ENCODE results near the gene KLK14.

The KLK14 gene

DNA sequence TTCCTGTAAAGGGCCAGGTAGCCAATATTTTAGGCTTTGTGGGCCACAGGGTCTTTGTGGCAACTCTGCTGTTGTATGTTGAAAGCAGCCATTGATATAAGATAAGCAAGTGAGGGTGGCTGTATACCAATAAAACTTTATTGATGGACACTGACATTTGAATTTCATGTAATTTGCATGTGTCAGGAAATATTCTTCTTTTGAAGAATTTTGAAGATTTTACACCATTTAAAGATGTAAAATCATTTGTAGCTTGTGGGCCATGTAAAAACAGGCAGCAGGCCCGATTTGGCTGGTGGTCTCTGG, 27.9 kb upstream of the KLK14 start:
- Histone ChIP-seq H3K27ac (ENCODE audit: extremely low read depth, low read depth, low read length) (no peak overlapping the region), H3K36me3 (ENCODE audit: control insufficient read depth in 2 of 2, insufficient read depth in 1 of 2, low read length in 2 of 2) (peaks cover 0 to 3% of the 10 kb centered on the region in 2 experiments; a peak in 1 of 3 replicates), H3K9me3 (ENCODE audit: control insufficient read depth, insufficient read depth, low read depth, low read length) (no peaks in the 10 kb centered on the region), H3K4me1 (ENCODE audit: control insufficient read depth, insufficient read depth, low read length) (no peaks in the 10 kb centered on the region), H3K4me3 (ENCODE audit: low read depth, low read length) (no peak overlapping the region)
- ChIA-PET CTCF (interaction anchor here (1.2 to 1.6 kb wide), 2 partner anchors 94 to 108 kb away, joined by 4 to 5 read pairs; no protein-coding TSS in a partner anchor), POLR2A (no interaction called here)
- TF ChIP-seq, protein P1, sequence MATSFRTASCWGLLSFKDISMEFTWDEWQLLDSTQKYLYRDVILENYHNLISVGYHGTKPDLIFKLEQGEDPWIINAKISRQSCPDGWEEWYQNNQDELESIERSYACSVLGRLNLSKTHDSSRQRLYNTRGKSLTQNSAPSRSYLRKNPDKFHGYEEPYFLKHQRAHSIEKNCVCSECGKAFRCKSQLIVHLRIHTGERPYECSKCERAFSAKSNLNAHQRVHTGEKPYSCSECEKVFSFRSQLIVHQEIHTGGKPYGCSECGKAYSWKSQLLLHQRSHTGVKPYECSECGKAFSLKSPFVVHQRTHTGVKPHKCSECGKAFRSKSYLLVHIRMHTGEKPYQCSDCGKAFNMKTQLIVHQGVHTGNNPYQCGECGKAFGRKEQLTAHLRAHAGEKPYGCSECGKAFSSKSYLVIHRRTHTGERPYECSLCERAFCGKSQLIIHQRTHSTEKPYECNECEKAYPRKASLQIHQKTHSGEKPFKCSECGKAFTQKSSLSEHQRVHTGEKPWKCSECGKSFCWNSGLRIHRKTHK (tag by site-specific recombination; IDR thresholded peaks at IDR 0.05): no peak
- TF ChIP-seq ZNF747 (tag by site-specific recombination; IDR thresholded peaks at IDR 0.05) (no peak), ZBTB48 (tag by site-specific recombination; IDR thresholded peaks at IDR 0.05) (no peak)

DNA sequence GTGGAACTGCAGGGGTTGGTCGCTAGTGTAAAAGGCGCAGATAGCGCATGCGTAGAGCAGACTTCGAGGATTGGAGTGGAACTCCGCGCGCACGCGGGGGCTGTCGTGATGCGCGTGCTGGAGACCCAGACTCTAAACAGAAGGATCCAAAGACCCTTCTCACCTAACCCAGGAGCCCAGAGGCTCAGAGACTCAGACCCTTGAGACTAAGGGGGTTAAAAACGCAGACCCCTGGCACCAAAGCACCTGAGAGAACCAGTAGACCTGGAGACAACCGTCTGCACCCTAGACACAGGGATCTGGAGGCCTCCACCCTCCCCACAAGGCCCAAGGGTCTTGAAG, 26.1 kb upstream of the KLK14 start:
- CTCF ChIA-PET: interaction anchor here (0.6 to 1.8 kb wide), 3 partner anchors 13 to 554 kb away, joined by 3 to 12 read pairs (median 4); no protein-coding TSS in a partner anchor
- no peaks in the 10 kb centered on the region for H3K4me1 ChIP-seq (ENCODE audit: control insufficient read depth, insufficient read depth, low read length)
- peak overlapping the region; percentile 59 for H3K4me3 ChIP-seq (ENCODE audit: low read depth, low read length)
- no peak overlapping the region for H3K27ac ChIP-seq (ENCODE audit: extremely low read depth, low read depth, low read length)
- H3K9me3 ChIP-seq (ENCODE audit: control insufficient read depth, insufficient read depth, low read depth, low read length): no peaks in the 10 kb centered on the region
- TF ChIP-seq, protein P2, sequence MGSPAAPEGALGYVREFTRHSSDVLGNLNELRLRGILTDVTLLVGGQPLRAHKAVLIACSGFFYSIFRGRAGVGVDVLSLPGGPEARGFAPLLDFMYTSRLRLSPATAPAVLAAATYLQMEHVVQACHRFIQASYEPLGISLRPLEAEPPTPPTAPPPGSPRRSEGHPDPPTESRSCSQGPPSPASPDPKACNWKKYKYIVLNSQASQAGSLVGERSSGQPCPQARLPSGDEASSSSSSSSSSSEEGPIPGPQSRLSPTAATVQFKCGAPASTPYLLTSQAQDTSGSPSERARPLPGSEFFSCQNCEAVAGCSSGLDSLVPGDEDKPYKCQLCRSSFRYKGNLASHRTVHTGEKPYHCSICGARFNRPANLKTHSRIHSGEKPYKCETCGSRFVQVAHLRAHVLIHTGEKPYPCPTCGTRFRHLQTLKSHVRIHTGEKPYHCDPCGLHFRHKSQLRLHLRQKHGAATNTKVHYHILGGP (tag by site-specific recombination; IDR thresholded peaks at IDR 0.05): no peak
- no peak for TF ChIP-seq ZIC2 (tag by site-specific recombination; IDR thresholded peaks at IDR 0.05)
- no peak for TF ChIP-seq ZNF175 (tag by site-specific recombination; IDR thresholded peaks at IDR 0.05)
- TF ChIP-seq, protein P3, sequence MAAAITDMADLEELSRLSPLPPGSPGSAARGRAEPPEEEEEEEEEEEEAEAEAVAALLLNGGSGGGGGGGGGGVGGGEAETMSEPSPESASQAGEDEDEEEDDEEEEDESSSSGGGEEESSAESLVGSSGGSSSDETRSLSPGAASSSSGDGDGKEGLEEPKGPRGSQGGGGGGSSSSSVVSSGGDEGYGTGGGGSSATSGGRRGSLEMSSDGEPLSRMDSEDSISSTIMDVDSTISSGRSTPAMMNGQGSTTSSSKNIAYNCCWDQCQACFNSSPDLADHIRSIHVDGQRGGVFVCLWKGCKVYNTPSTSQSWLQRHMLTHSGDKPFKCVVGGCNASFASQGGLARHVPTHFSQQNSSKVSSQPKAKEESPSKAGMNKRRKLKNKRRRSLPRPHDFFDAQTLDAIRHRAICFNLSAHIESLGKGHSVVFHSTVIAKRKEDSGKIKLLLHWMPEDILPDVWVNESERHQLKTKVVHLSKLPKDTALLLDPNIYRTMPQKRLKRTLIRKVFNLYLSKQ (tag by site-specific recombination; IDR thresholded peaks at IDR 0.05; ENCODE audit: borderline replicate concordance): no peak
- no peak for TF ChIP-seq MEIS1 (CRISPR knock-in tag; IDR thresholded peaks at IDR 0.05; ENCODE audit: borderline replicate concordance)
- no peak for TF ChIP-seq ZNF555 (tag by site-specific recombination; conservative IDR thresholded peaks at IDR 0.05)
- TF ChIP-seq, protein P4, sequence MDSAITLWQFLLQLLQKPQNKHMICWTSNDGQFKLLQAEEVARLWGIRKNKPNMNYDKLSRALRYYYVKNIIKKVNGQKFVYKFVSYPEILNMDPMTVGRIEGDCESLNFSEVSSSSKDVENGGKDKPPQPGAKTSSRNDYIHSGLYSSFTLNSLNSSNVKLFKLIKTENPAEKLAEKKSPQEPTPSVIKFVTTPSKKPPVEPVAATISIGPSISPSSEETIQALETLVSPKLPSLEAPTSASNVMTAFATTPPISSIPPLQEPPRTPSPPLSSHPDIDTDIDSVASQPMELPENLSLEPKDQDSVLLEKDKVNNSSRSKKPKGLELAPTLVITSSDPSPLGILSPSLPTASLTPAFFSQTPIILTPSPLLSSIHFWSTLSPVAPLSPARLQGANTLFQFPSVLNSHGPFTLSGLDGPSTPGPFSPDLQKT (IDR thresholded peaks at IDR 0.05; ENCODE audit: borderline replicate concordance, low read depth, low read length): no peak
- TF ChIP-seq ZNF777 (tag by site-specific recombination; IDR thresholded peaks at IDR 0.05; ENCODE audit: borderline replicate concordance): no peak
- no peak for TF ChIP-seq ZNF624 (tag by site-specific recombination; IDR thresholded peaks at IDR 0.05)
- TF ChIP-seq ZFP69B (tag by site-specific recombination; IDR thresholded peaks at IDR 0.05): 0 out of 2 replicates have a peak, but pooled peaks have one; percentile 0
- TF ChIP-seq, protein P5, sequence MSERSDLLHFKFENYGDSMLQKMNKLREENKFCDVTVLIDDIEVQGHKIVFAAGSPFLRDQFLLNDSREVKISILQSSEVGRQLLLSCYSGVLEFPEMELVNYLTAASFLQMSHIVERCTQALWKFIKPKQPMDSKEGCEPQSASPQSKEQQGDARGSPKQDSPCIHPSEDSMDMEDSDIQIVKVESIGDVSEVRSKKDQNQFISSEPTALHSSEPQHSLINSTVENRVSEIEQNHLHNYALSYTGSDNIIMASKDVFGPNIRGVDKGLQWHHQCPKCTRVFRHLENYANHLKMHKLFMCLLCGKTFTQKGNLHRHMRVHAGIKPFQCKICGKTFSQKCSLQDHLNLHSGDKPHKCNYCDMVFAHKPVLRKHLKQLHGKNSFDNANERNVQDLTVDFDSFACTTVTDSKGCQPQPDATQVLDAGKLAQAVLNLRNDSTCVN (tag by site-specific recombination; optimal IDR thresholded peaks at IDR 0.05): peak; percentile 60
- no peak for TF ChIP-seq ZSCAN23 (tag by site-specific recombination; IDR thresholded peaks at IDR 0.05)
- TF ChIP-seq, protein P6, sequence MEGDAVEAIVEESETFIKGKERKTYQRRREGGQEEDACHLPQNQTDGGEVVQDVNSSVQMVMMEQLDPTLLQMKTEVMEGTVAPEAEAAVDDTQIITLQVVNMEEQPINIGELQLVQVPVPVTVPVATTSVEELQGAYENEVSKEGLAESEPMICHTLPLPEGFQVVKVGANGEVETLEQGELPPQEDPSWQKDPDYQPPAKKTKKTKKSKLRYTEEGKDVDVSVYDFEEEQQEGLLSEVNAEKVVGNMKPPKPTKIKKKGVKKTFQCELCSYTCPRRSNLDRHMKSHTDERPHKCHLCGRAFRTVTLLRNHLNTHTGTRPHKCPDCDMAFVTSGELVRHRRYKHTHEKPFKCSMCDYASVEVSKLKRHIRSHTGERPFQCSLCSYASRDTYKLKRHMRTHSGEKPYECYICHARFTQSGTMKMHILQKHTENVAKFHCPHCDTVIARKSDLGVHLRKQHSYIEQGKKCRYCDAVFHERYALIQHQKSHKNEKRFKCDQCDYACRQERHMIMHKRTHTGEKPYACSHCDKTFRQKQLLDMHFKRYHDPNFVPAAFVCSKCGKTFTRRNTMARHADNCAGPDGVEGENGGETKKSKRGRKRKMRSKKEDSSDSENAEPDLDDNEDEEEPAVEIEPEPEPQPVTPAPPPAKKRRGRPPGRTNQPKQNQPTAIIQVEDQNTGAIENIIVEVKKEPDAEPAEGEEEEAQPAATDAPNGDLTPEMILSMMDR (tag by site-specific recombination; IDR thresholded peaks at IDR 0.05): no peak
- POLR2A ChIA-PET: interaction anchor here (0.6 to 0.8 kb wide), 3 partner anchors 22 to 304 kb away, joined by 3 read pairs; no protein-coding TSS in a partner anchor
- peaks cover 3 to 14% of the 10 kb centered on the region in 2 experiments; a peak in 2 of 3 replicates for H3K36me3 ChIP-seq (ENCODE audit: control insufficient read depth in 2 of 2, insufficient read depth in 1 of 2, low read length in 2 of 2)

Data from HEK293 (cell line).